Endothelial cell of umbilical vein (primary cell): ENCODE data around the gene HOXB6. TPM values are rescaled to one million over a fixed set of nuclear protein-coding genes. Genes with fewer than 3 reads are reported as not detected.

Source experiments
- BruUV-seq: library from RNA; stranded (reverse); fragments of 400-500 nt; replicated peaks from 2 replicates; lab custom pipeline; 2021; lab: Mats Ljungman, UMichigan
- CTCF ChIA-PET: fragments of 300-600, 350-600 bp; sonication (Branson Sonifier 250); formaldehyde crosslinking; loops from one replicate; lab custom pipeline; 2021; ENCODE audit warnings: antibody characterized with exemption, inconsistent platforms; lab: Charles Lee
- POLR2A ChIA-PET: fragments of 300-600, 350-600 bp; sonication (Branson Sonifier 250); formaldehyde crosslinking; loops from one replicate; lab custom pipeline; 2021; ENCODE audit warnings: antibody characterized with exemption, inconsistent platforms; lab: Charles Lee
- DNase-seq: peaks from one replicate; pipeline ENCODE4 v3.0.0-alpha.2; 2011; ENCODE audit warnings: low read depth, low spot score
- FAIRE-seq: peaks from 2 replicates; lab custom pipeline; 2011; peaks lifted over from hg19 to GRCh38; lab: Jason Lieb, UNC
- H2AFZ ChIP-seq: 2 replicates; pipeline ENCODE4 v1.6.0; 2012; ENCODE audit warnings: low read depth, low read length, control low read depth, inconsistent platforms
- H3K27ac ChIP-seq: 2 replicates; pipeline ENCODE4 v1.5.1; 2011; ENCODE audit warnings: low read depth, mild to moderate bottlenecking, control low read depth, low read length, moderate library complexity; ENCODE audit not compliant: insufficient read depth
- H3K27me3 ChIP-seq, 2 experiments: 2 replicates each; pipeline versions ENCODE4 v1.6.0 to v1.6.1; 2011; ENCODE audit warnings: low read length in 2 of 2, mixed read lengths in 1 of 2; ENCODE audit not compliant: control insufficient read depth in 2 of 2, insufficient read depth in 2 of 2
- H3K36me3 ChIP-seq, 2 experiments: 2 replicates in 1 of 2; 3 replicates in 1 of 2; pipeline ENCODE4 v1.5.1; 2011; ENCODE audit warnings: low read length in 2 of 2, mild to moderate bottlenecking in 1 of 2, moderate library complexity in 1 of 2; ENCODE audit not compliant: control insufficient read depth in 2 of 2, insufficient read depth in 2 of 2; ENCODE audit errors: extremely low read depth in 1 of 2
- H3K4me1 ChIP-seq: 3 replicates; pipeline ENCODE4 v1.5.1; 2011; ENCODE audit warnings: mild to moderate bottlenecking, low read length; ENCODE audit not compliant: control insufficient read depth, insufficient read depth; ENCODE audit errors: extremely low read depth
- H3K4me2 ChIP-seq: 2 replicates; pipeline ENCODE4 v1.6.1; 2011; ENCODE audit warnings: low read length, control low read depth, mixed read lengths; ENCODE audit not compliant: insufficient read depth
- H3K4me3 ChIP-seq, 3 experiments: fragments of 200-600 bp in 1 of 3; sonication (generic), shearing (Covaris generic) in 1 of 3; replicated peaks in 1 of 3; 2 replicates each; pipeline ENCODE4 v1.5.1; 2011 to 2016; ENCODE audit warnings: control low read depth in 3 of 3, low read length in 3 of 3, mild to moderate bottlenecking in 2 of 3, inconsistent platforms in 1 of 3, low read depth in 1 of 3, moderate library complexity in 1 of 3; ENCODE audit not compliant: insufficient read depth in 1 of 3
- H3K79me2 ChIP-seq: 2 replicates; pipeline ENCODE4 v1.6.0; 2012; ENCODE audit warnings: low read length, inconsistent platforms; ENCODE audit not compliant: control insufficient read depth, insufficient read depth
- H3K9ac ChIP-seq: replicated peaks from 2 replicates; pipeline ENCODE3; 2011; ENCODE audit warnings: low read length, control low read depth; ENCODE audit not compliant: insufficient read depth; ENCODE audit errors: extremely low read depth
- H3K9me1 ChIP-seq: replicated peaks from 3 replicates; pipeline ENCODE4 v1.6.0; 2011; ENCODE audit warnings: mild to moderate bottlenecking, low read length; ENCODE audit not compliant: control insufficient read depth, insufficient read depth; ENCODE audit errors: extremely low read depth
- H3K9me3 ChIP-seq: replicated peaks from 2 replicates; pipeline ENCODE4 v1.5.1; 2012; ENCODE audit warnings: low read length, inconsistent platforms; ENCODE audit not compliant: control insufficient read depth, insufficient read depth
- H4K20me1 ChIP-seq: replicated peaks from 2 replicates; pipeline ENCODE3; 2011; ENCODE audit warnings: mild to moderate bottlenecking, low read length; ENCODE audit not compliant: control insufficient read depth, insufficient read depth; ENCODE audit errors: extremely low read depth
- POLR2A ChIP-seq: IDR thresholded peaks from 2 replicates; pipeline ENCODE4 v1.6.1; 2012; ENCODE audit warnings: low read depth, mild to moderate bottlenecking, control low read depth, low read length
- dilution Hi-C: fragments of 300-500 bp; cut with MboI; formaldehyde crosslinking; loops from one replicate; pipeline ENCODE4 v1.15.0; 2019; ENCODE audit warnings: low sequenced_read_pairs; ENCODE audit not compliant: extremely low pct_ligation_motif_present
- intact Hi-C: fragments of 100-400 bp; cut with micrococcal nuclease; formaldehyde crosslinking; loops from one replicate; pipeline ENCODE4 v1.10.0; 2022
- polyA plus RNA-seq, 4 experiments: library from polyadenylated mRNA; depleted of rRNA in 3 of 4; stranded (reverse) in 3 of 4; unstranded in 1 of 4; fragments of >200 nt; gene quantifications; 2 replicates each; pipeline versions ENCODE4 v1.2.1 to v1.2.3, GENCODE V29; 2011 to 2012; ENCODE audit warnings: missing spikeins in 1 of 4
- total RNA-seq: library from RNA; stranded (reverse); gene quantifications from 2 replicates; pipeline ENCODE4 v1.2.3, GENCODE V29; 2021
- TF ChIP-seq, protein P1 (sequence below), 2 donors: IDR thresholded peaks; 1 replicate in 1 of 2; 2 replicates in 1 of 2; pipeline ENCODE4 v1.5.1; 2011; ENCODE audit warnings: low read length in 2 of 2, mild to moderate bottlenecking in 2 of 2, moderate library complexity in 2 of 2, control low read depth in 1 of 2, inconsistent platforms in 1 of 2, low read depth in 1 of 2; ENCODE audit not compliant: insufficient read depth in 1 of 2; ENCODE audit errors: extremely low read depth in 1 of 2

The HOXB6 gene
- total and polyA plus RNA-seq, 2 donors (not counting 3 experiments of a cell fraction or from before 2014, with no cell fraction given) = 8.8 to 24.0 TPM

DNA sequence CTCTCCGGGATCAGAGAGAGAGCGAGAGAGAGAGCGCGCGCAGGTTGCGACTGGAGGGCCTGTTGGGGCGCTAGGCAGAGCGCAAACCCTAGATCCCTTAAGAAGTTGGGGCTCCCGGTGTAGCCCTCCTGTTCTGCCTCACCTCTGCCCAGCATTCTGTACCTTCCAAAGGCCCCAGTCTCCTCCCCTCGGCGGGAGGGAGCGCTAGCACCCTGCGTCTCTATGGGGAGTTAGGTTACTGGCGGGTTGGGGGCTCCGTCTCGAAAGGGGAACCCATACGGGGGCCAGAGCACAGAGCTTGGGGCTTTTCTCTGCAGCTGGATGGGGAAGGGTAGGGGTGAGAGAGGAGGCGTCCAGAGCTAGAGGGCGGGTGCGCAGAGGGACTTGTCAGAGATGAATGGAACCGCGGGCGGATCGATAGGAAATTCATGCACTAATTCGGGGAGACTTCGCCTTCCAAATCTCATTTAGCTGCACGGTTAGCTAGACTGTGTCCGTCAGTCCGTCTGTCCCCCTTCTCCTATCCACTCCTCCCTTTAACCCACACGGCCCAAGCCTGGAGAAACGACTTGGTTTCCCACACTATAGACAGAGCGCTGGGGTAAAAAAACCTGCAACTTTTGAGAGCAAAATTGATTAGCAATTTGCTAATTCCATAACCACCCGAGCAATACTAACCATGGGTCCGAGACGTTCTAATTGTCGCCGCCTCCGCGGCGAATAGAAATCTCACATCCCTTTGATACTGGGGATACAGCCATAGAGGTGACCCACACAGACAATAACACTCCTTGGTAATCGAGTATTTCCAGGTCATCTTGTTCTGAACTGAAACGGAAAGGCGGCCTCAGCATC lies 25.9 kb downstream of the HOXB6 start:
- H3K36me3 ChIP-seq = peaks cover 0 to 2% of the 10 kb centered on the region in 2 experiments
- no peaks in the 10 kb centered on the region for H3K9me3 ChIP-seq
- H3K9me1 ChIP-seq = no peaks in the 10 kb centered on the region
- FAIRE-seq = peak; percentile 91
- POLR2A ChIA-PET = interaction anchor here (0.7 to 0.8 kb wide), 2 partner anchors 23 to 32 kb away, joined by 3 to 4 read pairs; no protein-coding TSS in a partner anchor
- CTCF ChIA-PET = interaction anchor here (0.6 to 1.4 kb wide), 3 partner anchors 9 to 23 kb away, joined by 3 read pairs; no protein-coding TSS in a partner anchor
- H3K27ac ChIP-seq = peak overlapping the region; percentile 71
- H3K4me2 ChIP-seq = peak overlapping the region; percentile 89
- H3K79me2 ChIP-seq = peaks cover 93% of the 10 kb centered on the region
- intact Hi-C loops = no loop called here
- H3K27me3 ChIP-seq = no peaks in the 10 kb centered on the region
- TF ChIP-seq, protein P1, sequence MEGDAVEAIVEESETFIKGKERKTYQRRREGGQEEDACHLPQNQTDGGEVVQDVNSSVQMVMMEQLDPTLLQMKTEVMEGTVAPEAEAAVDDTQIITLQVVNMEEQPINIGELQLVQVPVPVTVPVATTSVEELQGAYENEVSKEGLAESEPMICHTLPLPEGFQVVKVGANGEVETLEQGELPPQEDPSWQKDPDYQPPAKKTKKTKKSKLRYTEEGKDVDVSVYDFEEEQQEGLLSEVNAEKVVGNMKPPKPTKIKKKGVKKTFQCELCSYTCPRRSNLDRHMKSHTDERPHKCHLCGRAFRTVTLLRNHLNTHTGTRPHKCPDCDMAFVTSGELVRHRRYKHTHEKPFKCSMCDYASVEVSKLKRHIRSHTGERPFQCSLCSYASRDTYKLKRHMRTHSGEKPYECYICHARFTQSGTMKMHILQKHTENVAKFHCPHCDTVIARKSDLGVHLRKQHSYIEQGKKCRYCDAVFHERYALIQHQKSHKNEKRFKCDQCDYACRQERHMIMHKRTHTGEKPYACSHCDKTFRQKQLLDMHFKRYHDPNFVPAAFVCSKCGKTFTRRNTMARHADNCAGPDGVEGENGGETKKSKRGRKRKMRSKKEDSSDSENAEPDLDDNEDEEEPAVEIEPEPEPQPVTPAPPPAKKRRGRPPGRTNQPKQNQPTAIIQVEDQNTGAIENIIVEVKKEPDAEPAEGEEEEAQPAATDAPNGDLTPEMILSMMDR (IDR thresholded peaks at IDR 0.05; ENCODE audit: extremely low read depth in 1 of 2, insufficient read depth in 1 of 2, low read depth in 1 of 2, low read length in 2 of 2) = no peak
- peak; percentile 2 for TF ChIP-seq POLR2A
- peaks cover 62% of the 10 kb centered on the region for H3K4me1 ChIP-seq
- H4K20me1 ChIP-seq = no peaks in the 10 kb centered on the region
- dilution Hi-C loops = no loop called here
- H3K9ac ChIP-seq = peak overlapping the region; percentile 55
- no peak for DNase-seq
- peak overlapping the region; percentile 51 to 69 (median 67) for H3K4me3 ChIP-seq
- BruUV-seq = TSS peak; percentile 20
- no peak overlapping the region for H2AFZ ChIP-seq
